Brain microvascular endothelial cell (primary cell): ENCODE measurements around the gene TNIK.

Experiments used
- DNase-seq: peaks from one replicate; pipeline ENCODE4 v3.0.0-alpha.2; 2020
- H3K27ac ChIP-seq: fragments of 250-450 bp; sonication (Bioruptor Pico); 2 replicates; pipeline ENCODE4 v1.5.1; 2020; ENCODE audit warnings: mild to moderate bottlenecking, moderate library complexity
- H3K27me3 ChIP-seq: fragments of 250-450 bp; sonication (Bioruptor Pico); replicated peaks from 2 replicates; pipeline ENCODE4 v1.5.1; 2020; ENCODE audit warnings: mild to moderate bottlenecking
- H3K36me3 ChIP-seq: fragments of 250-450 bp; sonication (Bioruptor Pico); replicated peaks from 2 replicates; pipeline ENCODE4 v1.5.1; 2020; ENCODE audit warnings: mild to moderate bottlenecking
- H3K4me3 ChIP-seq: 2 replicates; pipeline ENCODE4 v1.5.1; 2011; ENCODE audit warnings: low read depth, mild to moderate bottlenecking, control low read depth, low read length, moderate library complexity
- in situ Hi-C: cut with HindIII; loops from 2 replicates; pipeline ENCODE4 v1.10.0; 2017; ENCODE audit warnings: low sequenced_read_pairs, low pct_ligation_motif_present
- TF ChIP-seq, protein P1 (sequence below): IDR thresholded peaks from 2 replicates; pipeline ENCODE4 v1.5.1; 2011; ENCODE audit warnings: low read depth, mild to moderate bottlenecking, moderate library complexity, low read length, control low read depth, inconsistent platforms; ENCODE audit errors: missing control alignments

The TNIK gene

DNA sequence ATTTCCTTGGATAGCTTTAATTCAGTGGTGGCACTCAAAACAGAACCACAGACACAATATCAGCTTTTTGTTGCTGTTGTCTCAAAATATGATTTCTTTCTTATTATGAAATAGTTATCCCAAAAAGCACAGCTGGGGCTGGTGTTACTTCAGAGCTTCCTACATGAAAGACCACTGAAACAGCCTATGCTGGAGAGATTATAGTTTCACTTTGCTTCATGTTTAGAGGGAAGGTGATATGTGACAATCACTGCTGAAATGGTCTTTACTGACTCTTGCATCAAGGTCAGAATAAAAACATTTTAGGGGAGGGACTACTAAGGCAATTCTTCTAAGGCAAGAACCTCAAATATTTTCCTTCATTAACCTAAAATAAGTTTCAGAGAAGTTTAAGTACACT, 190.7 kb downstream of the TNIK start:
- no peaks in the 10 kb centered on the region for H3K36me3 ChIP-seq
- TF ChIP-seq, protein P1, sequence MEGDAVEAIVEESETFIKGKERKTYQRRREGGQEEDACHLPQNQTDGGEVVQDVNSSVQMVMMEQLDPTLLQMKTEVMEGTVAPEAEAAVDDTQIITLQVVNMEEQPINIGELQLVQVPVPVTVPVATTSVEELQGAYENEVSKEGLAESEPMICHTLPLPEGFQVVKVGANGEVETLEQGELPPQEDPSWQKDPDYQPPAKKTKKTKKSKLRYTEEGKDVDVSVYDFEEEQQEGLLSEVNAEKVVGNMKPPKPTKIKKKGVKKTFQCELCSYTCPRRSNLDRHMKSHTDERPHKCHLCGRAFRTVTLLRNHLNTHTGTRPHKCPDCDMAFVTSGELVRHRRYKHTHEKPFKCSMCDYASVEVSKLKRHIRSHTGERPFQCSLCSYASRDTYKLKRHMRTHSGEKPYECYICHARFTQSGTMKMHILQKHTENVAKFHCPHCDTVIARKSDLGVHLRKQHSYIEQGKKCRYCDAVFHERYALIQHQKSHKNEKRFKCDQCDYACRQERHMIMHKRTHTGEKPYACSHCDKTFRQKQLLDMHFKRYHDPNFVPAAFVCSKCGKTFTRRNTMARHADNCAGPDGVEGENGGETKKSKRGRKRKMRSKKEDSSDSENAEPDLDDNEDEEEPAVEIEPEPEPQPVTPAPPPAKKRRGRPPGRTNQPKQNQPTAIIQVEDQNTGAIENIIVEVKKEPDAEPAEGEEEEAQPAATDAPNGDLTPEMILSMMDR: no peak
- in situ Hi-C loops: no loop called here
- DNase-seq: no peak
- H3K27ac ChIP-seq: no peak overlapping the region
- no peak overlapping the region for H3K4me3 ChIP-seq
- H3K27me3 ChIP-seq: no peaks in the 10 kb centered on the region

DNA sequence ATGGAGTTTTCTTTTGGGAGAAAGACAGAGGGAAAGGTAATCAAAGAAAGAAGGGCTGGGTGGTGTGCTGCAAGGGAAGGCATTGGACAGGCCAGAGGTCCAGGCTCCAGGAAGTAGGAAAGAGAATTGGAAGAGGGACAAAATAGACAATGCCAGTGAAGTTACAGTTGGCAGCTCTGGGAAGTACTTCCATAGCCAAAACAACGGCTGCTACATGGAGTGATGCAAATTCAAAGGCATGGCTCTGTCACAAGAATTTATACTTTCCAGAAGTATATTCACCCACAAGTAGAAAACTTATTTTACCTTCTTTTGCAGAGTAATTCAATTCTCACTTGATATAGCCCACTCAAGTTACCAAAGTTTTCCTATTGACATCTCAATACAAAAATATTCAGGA, 191.5 kb downstream of the TNIK start:
- Histone ChIP-seq H3K27ac (no peak overlapping the region), H3K36me3 (no peaks in the 10 kb centered on the region), H3K27me3 (no peaks in the 10 kb centered on the region), H3K4me3 (no peak overlapping the region)
- no peak for DNase-seq
- in situ Hi-C loops: no loop called here
- TF ChIP-seq, protein P1: no peak

DNA sequence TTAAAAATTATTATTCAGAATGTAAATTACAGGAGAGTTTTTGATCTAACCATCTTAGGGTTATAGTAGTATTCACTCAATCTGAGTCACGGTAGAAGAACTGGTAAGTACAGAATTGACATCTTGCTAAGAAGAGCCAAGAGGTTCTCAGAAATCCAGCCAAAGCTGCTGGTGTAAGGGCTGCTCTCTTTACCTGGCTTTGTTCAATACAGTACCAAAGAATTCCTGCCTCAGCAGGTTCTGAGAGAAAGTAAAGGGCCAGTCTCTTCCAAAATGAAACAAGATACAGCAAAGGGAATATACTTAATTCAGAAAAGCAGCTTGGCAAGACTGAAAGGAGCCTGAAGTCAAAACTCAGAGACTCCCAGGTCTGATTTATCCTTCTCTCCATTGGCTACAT, 193.1 kb downstream of the TNIK start:
- TF ChIP-seq, protein P1: no peak
- Histone ChIP-seq H3K4me3 (no peak overlapping the region), H3K36me3 (no peaks in the 10 kb centered on the region), H3K27ac (no peak overlapping the region), H3K27me3 (no peaks in the 10 kb centered on the region)
- DNase-seq: no peak
- in situ Hi-C loops: no loop called here

DNA sequence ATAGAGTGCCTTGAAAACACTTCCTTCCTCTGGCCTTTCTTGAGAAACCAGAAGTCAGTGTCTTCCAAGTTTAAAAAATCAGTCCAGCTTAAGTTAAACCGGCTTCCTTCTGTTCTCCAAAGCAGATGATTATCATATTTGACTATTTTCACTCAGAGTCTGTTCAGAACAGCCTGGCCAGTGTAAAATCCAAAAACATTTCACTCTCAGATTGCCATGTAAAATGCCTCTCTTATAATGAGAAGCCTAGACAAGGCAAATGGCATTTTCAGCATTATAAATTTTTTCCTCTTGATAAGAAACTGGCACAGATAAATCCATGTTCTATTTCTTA, 193.5 kb downstream of the TNIK start:
- no peak overlapping the region for H3K4me3 ChIP-seq
- TF ChIP-seq, protein P1: no peak
- H3K36me3 ChIP-seq: no peaks in the 10 kb centered on the region
- in situ Hi-C loops: no loop called here
- H3K27me3 ChIP-seq: no peaks in the 10 kb centered on the region
- no peak for DNase-seq
- no peak overlapping the region for H3K27ac ChIP-seq

DNA sequence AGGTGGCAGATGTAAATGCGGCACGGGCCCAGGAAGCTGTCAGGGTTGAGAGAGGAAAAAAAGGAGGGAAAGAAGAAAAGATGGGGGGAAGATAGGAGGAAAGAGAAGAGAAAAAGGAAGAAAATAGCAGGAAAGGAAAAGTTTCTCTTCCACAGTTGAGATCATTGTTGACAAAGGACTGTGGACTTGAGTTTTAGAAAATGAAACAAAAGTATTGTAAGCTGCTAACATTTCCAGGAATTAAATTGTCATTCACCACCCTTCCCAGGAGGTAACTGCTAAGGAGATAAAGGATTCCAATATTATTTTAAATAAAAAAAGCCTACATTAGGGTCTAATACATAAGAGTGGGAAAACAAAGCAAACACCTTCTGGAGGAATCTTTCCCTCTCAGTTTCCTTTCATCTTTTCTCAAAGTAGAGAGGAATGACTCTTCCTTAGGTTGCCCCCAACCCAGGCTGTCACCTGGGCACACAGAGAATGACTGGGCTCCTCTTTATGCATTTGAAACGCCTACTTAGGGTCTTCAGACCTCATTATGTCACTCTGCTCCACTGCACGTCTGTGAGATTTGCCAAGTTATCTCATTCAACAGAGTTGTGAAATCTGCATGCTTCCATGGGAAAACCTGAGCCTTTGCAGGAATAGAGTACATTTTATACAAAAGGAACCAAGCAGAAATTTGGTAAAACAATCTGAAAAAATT, 194.0 kb downstream of the TNIK start:
- TF ChIP-seq, protein P1: no peak
- in situ Hi-C loops: no loop called here
- H3K27me3 ChIP-seq: no peaks in the 10 kb centered on the region
- no peaks in the 10 kb centered on the region for H3K36me3 ChIP-seq
- no peak overlapping the region for H3K27ac ChIP-seq
- DNase-seq: no peak
- H3K4me3 ChIP-seq: no peak overlapping the region

DNA sequence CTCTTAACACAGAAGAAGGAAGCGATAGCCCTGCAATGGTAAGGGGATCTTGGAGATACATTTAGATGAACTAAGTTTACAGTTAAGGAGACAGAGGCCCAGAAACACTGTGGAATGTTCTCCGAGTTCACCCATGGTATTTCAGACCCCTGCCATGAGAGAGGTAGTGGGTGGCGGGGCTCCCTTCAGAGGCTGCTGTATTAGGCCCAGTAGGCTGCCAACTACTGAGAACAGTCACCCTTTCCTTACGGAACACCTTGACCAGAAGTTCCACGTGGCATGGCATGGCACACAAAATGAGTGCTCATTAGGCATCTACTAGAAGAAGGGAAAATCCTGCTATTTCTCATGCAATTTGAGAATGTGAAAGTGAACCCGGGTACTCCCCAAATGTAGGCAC, 195.4 kb downstream of the TNIK start:
- Histone ChIP-seq H3K27ac (no peak overlapping the region), H3K36me3 (no peaks in the 10 kb centered on the region), H3K4me3 (no peak overlapping the region), H3K27me3 (no peaks in the 10 kb centered on the region)
- in situ Hi-C loops: no loop called here
- TF ChIP-seq, protein P1: no peak
- DNase-seq: no peak
